ENCODE data around the gene PABPC3.

Gene PABPC3

DNA sequence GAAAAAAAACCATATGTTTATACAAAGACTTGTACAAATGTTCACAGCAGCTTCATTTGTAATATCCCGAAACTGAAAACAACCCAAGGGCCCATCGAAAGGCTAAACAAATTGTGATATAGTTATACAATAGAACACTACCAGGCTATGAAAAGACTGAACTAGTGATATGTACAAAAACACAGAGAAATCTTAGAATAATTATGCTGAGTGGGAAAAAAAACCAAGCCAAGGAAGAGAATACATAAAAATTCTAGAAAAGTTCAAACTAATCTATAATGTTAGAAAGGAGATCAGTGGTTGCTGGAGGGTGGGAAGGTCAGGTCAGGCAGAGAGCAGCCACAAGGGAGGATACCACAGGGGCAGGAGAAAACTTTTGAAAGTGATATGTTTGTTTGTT lies 7.8 kb downstream of the PABPC3 start:
- DNase-seq (ENCODE audit: low spot score), result no peak
- TF ChIP-seq, protein P1, sequence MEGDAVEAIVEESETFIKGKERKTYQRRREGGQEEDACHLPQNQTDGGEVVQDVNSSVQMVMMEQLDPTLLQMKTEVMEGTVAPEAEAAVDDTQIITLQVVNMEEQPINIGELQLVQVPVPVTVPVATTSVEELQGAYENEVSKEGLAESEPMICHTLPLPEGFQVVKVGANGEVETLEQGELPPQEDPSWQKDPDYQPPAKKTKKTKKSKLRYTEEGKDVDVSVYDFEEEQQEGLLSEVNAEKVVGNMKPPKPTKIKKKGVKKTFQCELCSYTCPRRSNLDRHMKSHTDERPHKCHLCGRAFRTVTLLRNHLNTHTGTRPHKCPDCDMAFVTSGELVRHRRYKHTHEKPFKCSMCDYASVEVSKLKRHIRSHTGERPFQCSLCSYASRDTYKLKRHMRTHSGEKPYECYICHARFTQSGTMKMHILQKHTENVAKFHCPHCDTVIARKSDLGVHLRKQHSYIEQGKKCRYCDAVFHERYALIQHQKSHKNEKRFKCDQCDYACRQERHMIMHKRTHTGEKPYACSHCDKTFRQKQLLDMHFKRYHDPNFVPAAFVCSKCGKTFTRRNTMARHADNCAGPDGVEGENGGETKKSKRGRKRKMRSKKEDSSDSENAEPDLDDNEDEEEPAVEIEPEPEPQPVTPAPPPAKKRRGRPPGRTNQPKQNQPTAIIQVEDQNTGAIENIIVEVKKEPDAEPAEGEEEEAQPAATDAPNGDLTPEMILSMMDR (IDR thresholded peaks at IDR 0.05; ENCODE audit: extremely low read depth, insufficient read depth, missing control alignments), result no peak
- in situ Hi-C loops (cut with MboI; ENCODE audit: low pct_unique_long_range_greater_than_20kb, low sequenced_read_pairs, unreplicated experiment), result no loop called here

DNA sequence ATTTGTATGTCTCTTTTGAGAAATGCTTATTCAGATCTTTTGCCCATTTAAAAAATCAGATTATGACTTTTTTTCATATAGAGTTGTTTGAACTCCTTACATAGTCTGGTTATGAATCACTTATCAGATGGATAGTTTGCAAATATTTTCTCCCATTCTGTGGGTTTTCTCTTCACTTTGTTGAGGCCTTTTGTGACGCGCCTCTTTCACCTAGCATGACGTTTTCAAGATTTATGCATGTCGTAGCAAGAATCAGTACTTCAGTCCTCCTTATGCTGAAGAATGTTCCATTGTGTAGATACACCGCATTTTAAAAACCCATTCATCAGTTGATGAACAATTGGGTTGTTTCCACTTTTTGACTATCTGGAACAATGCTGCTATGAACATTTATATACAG lies 13.4 kb downstream of the PABPC3 start:
- TF ChIP-seq, protein P1 (IDR thresholded peaks at IDR 0.05; ENCODE audit: extremely low read depth, insufficient read depth, missing control alignments), result no peak
- DNase-seq (ENCODE audit: low spot score), result no peak
- in situ Hi-C loops (cut with MboI; ENCODE audit: low pct_unique_long_range_greater_than_20kb, low sequenced_read_pairs, unreplicated experiment), result no loop called here

DNA sequence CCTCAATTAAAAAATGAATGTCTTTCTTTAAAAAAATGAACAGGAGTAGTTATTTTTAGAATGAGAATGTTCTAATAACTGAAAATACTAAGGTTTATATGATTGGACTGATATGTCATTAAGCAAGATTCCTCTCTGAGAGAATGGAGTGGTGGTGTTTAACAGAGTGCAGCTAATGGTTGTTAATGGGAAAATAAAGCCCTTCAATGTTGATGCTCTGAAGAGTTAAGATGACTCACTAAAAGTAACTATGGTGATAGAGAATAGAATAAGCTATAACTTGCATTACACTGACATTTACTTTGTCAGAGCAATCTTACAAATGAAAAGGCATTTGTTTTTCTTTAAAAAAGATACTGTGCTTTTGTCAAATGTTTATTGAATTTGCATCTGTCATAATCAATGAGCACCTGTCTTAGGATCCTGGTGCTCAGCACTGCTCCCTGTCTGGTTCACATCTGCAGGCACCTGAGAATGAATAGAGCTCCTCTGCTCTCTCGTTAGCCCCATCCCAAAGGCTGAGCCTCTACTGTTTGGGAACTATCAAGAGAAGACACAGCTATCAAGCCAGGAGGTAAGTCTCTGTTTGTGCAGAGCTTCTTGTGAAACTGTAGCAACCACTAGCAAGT lies 15.1 kb downstream of the PABPC3 start:
- DNase-seq (ENCODE audit: low spot score), result no peak
- TF ChIP-seq, protein P1 (IDR thresholded peaks at IDR 0.05; ENCODE audit: extremely low read depth, insufficient read depth, missing control alignments), result no peak

DNA sequence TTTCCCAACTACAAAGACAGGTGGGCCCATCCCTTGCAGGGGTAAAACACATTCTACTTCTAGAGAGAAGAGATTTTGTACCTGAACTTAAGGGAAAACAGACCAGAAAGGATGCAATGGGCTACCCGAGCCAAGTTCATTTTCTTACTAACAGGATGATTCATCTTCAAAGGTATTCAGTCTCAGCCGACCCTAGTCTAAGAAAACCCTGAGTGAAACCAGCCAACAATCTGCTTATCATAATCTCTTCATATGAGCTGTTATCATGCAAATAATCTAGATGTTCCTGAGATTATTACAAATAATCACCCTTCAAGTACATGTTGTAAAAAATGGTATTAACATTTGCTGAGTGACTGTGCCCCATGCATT lies 15.6 kb downstream of the PABPC3 start:
- in situ Hi-C loops (cut with MboI; ENCODE audit: low pct_unique_long_range_greater_than_20kb, low sequenced_read_pairs, unreplicated experiment), result no loop called here

More for the DNA sequence above, 15.1 kb downstream of the PABPC3 start:
- in situ Hi-C loops (cut with MboI; ENCODE audit: low pct_unique_long_range_greater_than_20kb, low sequenced_read_pairs, unreplicated experiment), result no loop called here

DNA sequence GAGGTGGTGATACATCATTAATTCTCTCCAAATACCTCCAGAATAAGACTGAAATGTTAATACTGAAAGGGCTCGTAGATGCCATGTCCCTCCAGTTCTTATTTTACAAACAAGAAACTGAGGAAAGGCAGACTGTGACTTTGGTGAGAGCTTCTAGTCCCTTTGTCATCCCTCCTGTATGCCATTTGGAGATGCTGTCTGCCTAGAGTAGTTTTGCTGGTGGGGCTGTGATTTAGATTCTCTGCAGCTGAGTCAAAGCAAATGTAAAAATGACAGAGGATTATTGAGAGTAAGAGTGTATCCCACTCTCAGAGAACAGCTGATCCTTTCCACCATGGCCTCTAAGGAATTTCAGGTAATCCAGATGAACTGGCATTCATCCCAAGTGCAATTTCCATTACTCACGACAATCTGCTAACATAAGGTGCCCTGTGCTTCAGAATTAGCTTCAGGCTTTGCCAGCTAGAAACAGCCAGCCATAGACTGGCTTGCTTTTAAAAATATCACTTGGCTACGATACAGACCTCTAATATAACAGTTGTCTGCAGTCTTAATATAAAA lies 16.8 kb downstream of the PABPC3 start:
- DNase-seq (ENCODE audit: low spot score), result no peak
- TF ChIP-seq, protein P1 (IDR thresholded peaks at IDR 0.05; ENCODE audit: extremely low read depth, insufficient read depth, missing control alignments), result no peak
- in situ Hi-C loops (cut with MboI; ENCODE audit: low pct_unique_long_range_greater_than_20kb, low sequenced_read_pairs, unreplicated experiment), result no loop called here

More for the DNA sequence above, 15.6 kb downstream of the PABPC3 start:
- DNase-seq (ENCODE audit: low spot score), result no peak
- TF ChIP-seq, protein P1 (IDR thresholded peaks at IDR 0.05; ENCODE audit: extremely low read depth, insufficient read depth, missing control alignments), result no peak

DNA sequence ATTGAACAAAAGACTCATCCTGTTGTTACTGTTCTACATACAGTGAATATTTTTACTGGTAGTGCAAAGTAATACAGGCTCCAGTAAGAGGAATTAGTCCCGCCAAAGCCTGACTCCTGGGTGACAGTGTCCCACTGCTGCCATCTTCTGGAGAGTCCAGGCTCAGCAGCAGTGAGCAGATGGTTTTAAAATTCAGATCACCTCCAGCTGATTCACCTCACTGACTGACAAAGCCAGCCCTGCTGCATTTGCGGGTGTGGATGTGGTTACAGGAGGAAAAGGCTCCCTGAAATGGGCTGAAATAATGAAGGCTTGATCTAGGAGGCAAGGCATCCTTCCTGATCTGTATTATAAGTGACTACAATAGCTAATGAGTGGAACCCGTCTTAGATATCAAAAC lies 18.3 kb downstream of the PABPC3 start:
- in situ Hi-C loops (cut with MboI; ENCODE audit: low pct_unique_long_range_greater_than_20kb, low sequenced_read_pairs, unreplicated experiment), result no loop called here
- DNase-seq (ENCODE audit: low spot score), result peak; percentile 72
- TF ChIP-seq, protein P1 (IDR thresholded peaks at IDR 0.05; ENCODE audit: extremely low read depth, insufficient read depth, missing control alignments), result peak; percentile 89

All from GM13977 (cell line).